ENCODE results near the gene EPB41L3.

DNA sequence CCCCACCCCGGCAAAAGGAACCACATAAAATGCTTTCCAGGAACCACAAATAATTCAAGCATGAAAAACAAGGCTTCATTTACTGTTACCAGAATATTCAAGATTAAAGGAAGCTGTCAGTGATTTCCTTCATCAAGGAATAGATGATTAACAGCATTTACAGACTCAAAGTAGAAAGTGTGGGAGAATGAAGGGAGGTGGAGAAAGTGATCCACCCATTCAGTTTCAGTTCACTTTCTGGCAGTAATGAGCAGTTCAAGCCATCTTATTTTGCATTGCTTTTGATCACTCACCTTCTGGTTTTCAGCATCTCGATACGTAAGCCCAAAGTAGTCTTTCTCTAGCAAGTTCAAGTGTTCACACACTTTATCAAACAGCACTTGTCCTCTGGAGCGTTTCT lies 99.0 kb downstream of the EPB41L3 start:
- TF ChIP-seq EZH2 (IDR thresholded peaks at IDR 0.05) (no peak), TCF7L2 (IDR thresholded peaks at IDR 0.05; ENCODE audit: borderline replicate concordance, extremely low read depth, insufficient read depth, insufficient read length) (no peak), JUND (IDR thresholded peaks at IDR 0.05) (no peak)
- TF ChIP-seq, protein P1, sequence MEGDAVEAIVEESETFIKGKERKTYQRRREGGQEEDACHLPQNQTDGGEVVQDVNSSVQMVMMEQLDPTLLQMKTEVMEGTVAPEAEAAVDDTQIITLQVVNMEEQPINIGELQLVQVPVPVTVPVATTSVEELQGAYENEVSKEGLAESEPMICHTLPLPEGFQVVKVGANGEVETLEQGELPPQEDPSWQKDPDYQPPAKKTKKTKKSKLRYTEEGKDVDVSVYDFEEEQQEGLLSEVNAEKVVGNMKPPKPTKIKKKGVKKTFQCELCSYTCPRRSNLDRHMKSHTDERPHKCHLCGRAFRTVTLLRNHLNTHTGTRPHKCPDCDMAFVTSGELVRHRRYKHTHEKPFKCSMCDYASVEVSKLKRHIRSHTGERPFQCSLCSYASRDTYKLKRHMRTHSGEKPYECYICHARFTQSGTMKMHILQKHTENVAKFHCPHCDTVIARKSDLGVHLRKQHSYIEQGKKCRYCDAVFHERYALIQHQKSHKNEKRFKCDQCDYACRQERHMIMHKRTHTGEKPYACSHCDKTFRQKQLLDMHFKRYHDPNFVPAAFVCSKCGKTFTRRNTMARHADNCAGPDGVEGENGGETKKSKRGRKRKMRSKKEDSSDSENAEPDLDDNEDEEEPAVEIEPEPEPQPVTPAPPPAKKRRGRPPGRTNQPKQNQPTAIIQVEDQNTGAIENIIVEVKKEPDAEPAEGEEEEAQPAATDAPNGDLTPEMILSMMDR (IDR thresholded peaks at IDR 0.05 in 2 of 3, conservative IDR thresholded peaks at IDR 0.05 in 1 of 3; ENCODE audit: borderline replicate concordance in 1 of 3, insufficient read depth in 1 of 3, low read depth in 2 of 3, low read length in 2 of 3) = no peak

Data from HCT116 (cell line).